A549 (cell line): Measurements from ENCODE around the gene HEXB.

Experiments used
- CEBPB ChIP-seq, 2 experiments: fragments of >200 bp in 1 of 2; sonication (Bioruptor Twin) in 1 of 2; formaldehyde crosslinking in 1 of 2; IDR thresholded peaks; 2 replicates each; pipeline ENCODE4 v1.6.1; 2012 to 2016
- EP300 ChIP-seq, 2 experiments: fragments of >200 bp; sonication (Bioruptor Twin); formaldehyde crosslinking; IDR thresholded peaks; 2 replicates in 1 of 2; 3 replicates in 1 of 2; pipeline ENCODE4 v1.6.1; 2016 to 2017
- POLR2A ChIP-seq: IDR thresholded peaks from 2 replicates; pipeline ENCODE4 v1.6.1; 2012; ENCODE audit warnings: mild to moderate bottlenecking, low read length
- RAD21 ChIP-seq, 2 experiments: fragments of >200 bp in 1 of 2; sonication (Bioruptor Twin) in 1 of 2; formaldehyde crosslinking in 1 of 2; IDR thresholded peaks in 1 of 2; conservative IDR thresholded peaks in 1 of 2; 2 replicates in 1 of 2; 3 replicates in 1 of 2; pipeline ENCODE4 v1.6.1; 2012 to 2018; ENCODE audit warnings: inconsistent platforms in 1 of 2
- RFX5 ChIP-seq: fragments of 450-650 bp; IDR thresholded peaks from 2 replicates; pipeline ENCODE4 v1.7.1; 2014; ENCODE audit warnings: antibody characterized with exemption, mild to moderate bottlenecking, moderate library complexity
- SMC3 ChIP-seq: fragments of >200 bp; sonication (Bioruptor Twin); formaldehyde crosslinking; IDR thresholded peaks from 3 replicates; pipeline ENCODE4 v1.6.1; 2018; ENCODE audit warnings: inconsistent platforms
- TF ChIP-seq, protein P1 (sequence below): fragments of >200 bp; sonication (Bioruptor Twin); formaldehyde crosslinking; IDR thresholded peaks from 3 replicates; pipeline ENCODE4 v1.5.1; 2016
- TF ChIP-seq, protein P2 (sequence below): fragments of 250-450 bp; sonication (Bioruptor Pico); IDR thresholded peaks from 2 replicates; pipeline ENCODE4 v1.5.0; 2021; ENCODE audit warnings: mild to moderate bottlenecking, moderate library complexity, borderline replicate concordance

DNA sequence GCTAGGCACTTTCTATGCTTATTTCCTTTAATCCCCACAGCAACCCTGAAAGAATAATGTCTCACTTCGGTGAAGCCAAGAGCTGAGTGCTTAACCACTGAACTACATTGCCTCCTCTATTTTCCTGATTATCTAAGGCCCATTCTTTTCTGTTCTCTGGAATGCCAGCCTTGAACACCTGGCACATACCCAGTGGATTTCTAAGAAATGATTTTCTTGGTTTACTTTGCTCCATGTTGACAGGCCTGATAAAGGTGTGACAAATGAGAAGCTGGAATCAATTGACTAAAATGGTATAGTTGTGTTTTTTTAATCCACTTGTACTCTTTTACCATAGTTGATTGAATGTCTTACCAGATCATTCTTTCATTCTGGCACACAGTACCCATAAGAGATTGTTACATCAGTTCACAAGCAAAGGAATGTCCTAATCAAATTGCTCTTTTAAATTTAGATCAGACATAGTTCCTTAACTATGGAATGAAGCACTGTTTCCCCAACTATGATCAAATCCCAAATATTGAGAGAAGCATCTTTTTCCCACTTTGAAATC is 35.5 kb upstream of the HEXB start:
- TF ChIP-seq, protein P1, sequence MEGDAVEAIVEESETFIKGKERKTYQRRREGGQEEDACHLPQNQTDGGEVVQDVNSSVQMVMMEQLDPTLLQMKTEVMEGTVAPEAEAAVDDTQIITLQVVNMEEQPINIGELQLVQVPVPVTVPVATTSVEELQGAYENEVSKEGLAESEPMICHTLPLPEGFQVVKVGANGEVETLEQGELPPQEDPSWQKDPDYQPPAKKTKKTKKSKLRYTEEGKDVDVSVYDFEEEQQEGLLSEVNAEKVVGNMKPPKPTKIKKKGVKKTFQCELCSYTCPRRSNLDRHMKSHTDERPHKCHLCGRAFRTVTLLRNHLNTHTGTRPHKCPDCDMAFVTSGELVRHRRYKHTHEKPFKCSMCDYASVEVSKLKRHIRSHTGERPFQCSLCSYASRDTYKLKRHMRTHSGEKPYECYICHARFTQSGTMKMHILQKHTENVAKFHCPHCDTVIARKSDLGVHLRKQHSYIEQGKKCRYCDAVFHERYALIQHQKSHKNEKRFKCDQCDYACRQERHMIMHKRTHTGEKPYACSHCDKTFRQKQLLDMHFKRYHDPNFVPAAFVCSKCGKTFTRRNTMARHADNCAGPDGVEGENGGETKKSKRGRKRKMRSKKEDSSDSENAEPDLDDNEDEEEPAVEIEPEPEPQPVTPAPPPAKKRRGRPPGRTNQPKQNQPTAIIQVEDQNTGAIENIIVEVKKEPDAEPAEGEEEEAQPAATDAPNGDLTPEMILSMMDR, result no peak
- TF ChIP-seq RAD21 (conservative IDR thresholded peaks at IDR 0.05 in 1 of 2, IDR thresholded peaks at IDR 0.05 in 1 of 2), result no peak
- no peak for TF ChIP-seq RFX5
- TF ChIP-seq, protein P2, sequence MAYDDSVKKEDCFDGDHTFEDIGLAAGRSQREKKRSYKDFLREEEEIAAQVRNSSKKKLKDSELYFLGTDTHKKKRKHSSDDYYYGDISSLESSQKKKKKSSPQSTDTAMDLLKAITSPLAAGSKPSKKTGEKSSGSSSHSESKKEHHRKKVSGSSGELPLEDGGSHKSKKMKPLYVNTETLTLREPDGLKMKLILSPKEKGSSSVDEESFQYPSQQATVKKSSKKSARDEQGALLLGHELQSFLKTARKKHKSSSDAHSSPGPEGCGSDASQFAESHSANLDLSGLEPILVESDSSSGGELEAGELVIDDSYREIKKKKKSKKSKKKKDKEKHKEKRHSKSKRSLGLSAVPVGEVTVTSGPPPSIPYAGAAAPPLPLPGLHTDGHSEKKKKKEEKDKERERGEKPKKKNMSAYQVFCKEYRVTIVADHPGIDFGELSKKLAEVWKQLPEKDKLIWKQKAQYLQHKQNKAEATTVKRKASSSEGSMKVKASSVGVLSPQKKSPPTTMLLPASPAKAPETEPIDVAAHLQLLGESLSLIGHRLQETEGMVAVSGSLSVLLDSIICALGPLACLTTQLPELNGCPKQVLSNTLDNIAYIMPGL (CRISPR knock-in tag), result no peak
- no peak for TF ChIP-seq EP300 (IDR thresholded peaks at IDR 0.05)
- TF ChIP-seq CEBPB (IDR thresholded peaks at IDR 0.05), result no peak
- no peak for TF ChIP-seq POLR2A
- TF ChIP-seq SMC3, result no peak
